Lung microvascular endothelial cell (primary cell): ENCODE data around the gene TMTC1. TPM values are rescaled to one million over a fixed set of nuclear protein-coding genes. Genes with fewer than 3 reads are reported as not detected.

Experiments used
- DNase-seq, 2 donors: peaks; one replicate each; pipeline versions ENCODE4 v3.0.0 to v3.0.0-alpha.2; 2010; ENCODE audit warnings: low read depth in 2 of 2
- total RNA-seq: library from RNA; depleted of rRNA; stranded (reverse); fragments of >200 nt; gene quantifications from 2 replicates; pipeline ENCODE4 v1.2.1, GENCODE V29; 2014

The TMTC1 gene
- total RNA-seq, 1 donor from 2014 or later: 6.9 TPM

- no peak for DNase-seq
Measured at GRCh38 chr12:29620030-29620429, 163.7 kb downstream of the TMTC1 start.

- DNase-seq: no peak
Measured at GRCh38 chr12:29617407-29617803, 166.3 kb downstream of the TMTC1 start.

- peak in 1 of 2 donors; percentile 74 for DNase-seq
Measured at GRCh38 chr12:29616664-29617406, 166.9 kb downstream of the TMTC1 start.

GRCh38 chr12:29614694-29615325, 168.9 kb downstream of the TMTC1 start:
- no peak for DNase-seq

GRCh38 chr12:29612912-29613311, 170.8 kb downstream of the TMTC1 start:
- DNase-seq: no peak

- no peak for DNase-seq
Measured at GRCh38 chr12:29611906-29612305, 171.8 kb downstream of the TMTC1 start.

GRCh38 chr12:29610473-29611170, 173.1 kb downstream of the TMTC1 start:
- DNase-seq: peak in 1 of 2 donors; percentile 21

GRCh38 chr12:29609431-29610215, 174.1 kb downstream of the TMTC1 start:
- DNase-seq: no peak

GRCh38 chr12:29608581-29608980, 175.2 kb downstream of the TMTC1 start:
- DNase-seq: no peak

- DNase-seq: no peak
Measured at GRCh38 chr12:29599381-29599780, 184.4 kb downstream of the TMTC1 start.

GRCh38 chr12:29595071-29595755, 188.5 kb downstream of the TMTC1 start:
- no peak for DNase-seq

GRCh38 chr12:29593001-29593400, 190.7 kb downstream of the TMTC1 start:
- DNase-seq: no peak

- DNase-seq: no peak
Measured at GRCh38 chr12:29591140-29592020, 192.4 kb downstream of the TMTC1 start.

GRCh38 chr12:29589851-29590250, 193.9 kb downstream of the TMTC1 start:
- DNase-seq: no peak

- no peak for DNase-seq
Measured at GRCh38 chr12:29589286-29589820, 194.4 kb downstream of the TMTC1 start.

- DNase-seq: no peak
Measured at GRCh38 chr12:29582677-29583272, 201.0 kb downstream of the TMTC1 start.

- peak in 1 of 2 donors; percentile 15 for DNase-seq
Measured at GRCh38 chr12:29582146-29582545, 201.6 kb downstream of the TMTC1 start.

- peak; percentile 26 to 61 for DNase-seq
Measured at GRCh38 chr12:29581631-29582030, 202.1 kb downstream of the TMTC1 start.

- no peak for DNase-seq
Measured at GRCh38 chr12:29580971-29581370, 202.8 kb downstream of the TMTC1 start.
